ENCODE results near the gene PRKN.

The PRKN gene

DNA sequence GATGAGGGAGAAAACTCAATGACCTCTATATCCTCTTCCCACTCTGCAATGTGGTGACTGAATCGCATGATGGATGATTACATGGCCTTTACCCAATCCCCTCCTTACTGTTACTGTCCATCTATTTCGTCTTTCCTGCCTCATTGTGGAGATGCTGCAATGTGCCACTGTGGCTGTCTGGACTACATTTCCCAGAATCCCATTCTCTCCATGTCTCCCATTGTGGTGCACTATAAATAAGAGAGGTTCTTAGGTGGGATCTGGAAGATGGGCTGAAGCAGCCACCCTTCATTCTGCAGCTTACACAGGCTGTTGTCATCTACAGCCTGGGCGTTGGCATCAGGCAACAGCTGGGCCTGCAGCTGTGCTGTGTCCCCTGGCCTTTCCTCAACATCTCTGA lies 233.6 kb downstream of the PRKN start:
- no peaks in the 10 kb centered on the region; the same call in 1 of the 2 replicates for H3K4me1 ChIP-seq (ENCODE audit: control insufficient read depth, insufficient read depth, low read length)
- no peak overlapping the region for H3K27ac ChIP-seq (ENCODE audit: low read depth, low read length)
- H3K27me3 ChIP-seq (ENCODE audit: control insufficient read depth, insufficient read depth, low read length), result no peaks in the 10 kb centered on the region
- H3K9me3 ChIP-seq (ENCODE audit: control insufficient read depth, insufficient read depth, low read depth, low read length), result no peaks in the 10 kb centered on the region
- no peak overlapping the region for H3K4me3 ChIP-seq (ENCODE audit: low read depth, low read length)
- H3K9ac ChIP-seq (ENCODE audit: low read length), result no peak overlapping the region
- H3K36me3 ChIP-seq (ENCODE audit: control insufficient read depth, insufficient read depth, low read length), result no peaks in the 10 kb centered on the region

DNA sequence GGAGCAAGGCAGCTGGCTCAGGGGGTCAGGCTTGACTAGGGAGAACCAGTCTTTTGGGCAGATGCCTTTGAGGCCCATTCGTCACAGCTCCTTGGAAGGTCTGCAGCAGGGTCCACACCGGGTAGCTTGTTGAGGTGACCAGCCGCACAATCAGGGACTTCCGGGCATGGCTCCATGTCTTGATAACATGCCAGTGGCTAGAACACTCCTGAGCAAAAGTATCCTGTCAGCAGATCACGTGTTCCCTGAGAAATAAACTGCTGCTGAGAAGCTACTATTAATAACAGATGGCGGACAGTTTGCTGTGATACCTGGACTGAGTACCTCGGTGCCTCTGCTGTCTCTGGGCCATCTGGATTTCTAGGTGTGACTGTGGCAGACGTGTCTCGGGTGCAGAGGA lies 235.9 kb downstream of the PRKN start:
- Histone ChIP-seq H3K9ac (ENCODE audit: low read length) (no peak overlapping the region), H3K36me3 (ENCODE audit: control insufficient read depth, insufficient read depth, low read length) (no peaks in the 10 kb centered on the region), H3K4me3 (ENCODE audit: low read depth, low read length) (no peak overlapping the region), H3K27me3 (ENCODE audit: control insufficient read depth, insufficient read depth, low read length) (no peaks in the 10 kb centered on the region), H3K4me1 (ENCODE audit: control insufficient read depth, insufficient read depth, low read length) (no peaks in the 10 kb centered on the region; the same call in 1 of the 2 replicates), H3K27ac (ENCODE audit: low read depth, low read length) (no peak overlapping the region), H3K9me3 (ENCODE audit: control insufficient read depth, insufficient read depth, low read depth, low read length) (peaks cover 3% of the 10 kb centered on the region; the same call in 1 of the 2 replicates)

DNA sequence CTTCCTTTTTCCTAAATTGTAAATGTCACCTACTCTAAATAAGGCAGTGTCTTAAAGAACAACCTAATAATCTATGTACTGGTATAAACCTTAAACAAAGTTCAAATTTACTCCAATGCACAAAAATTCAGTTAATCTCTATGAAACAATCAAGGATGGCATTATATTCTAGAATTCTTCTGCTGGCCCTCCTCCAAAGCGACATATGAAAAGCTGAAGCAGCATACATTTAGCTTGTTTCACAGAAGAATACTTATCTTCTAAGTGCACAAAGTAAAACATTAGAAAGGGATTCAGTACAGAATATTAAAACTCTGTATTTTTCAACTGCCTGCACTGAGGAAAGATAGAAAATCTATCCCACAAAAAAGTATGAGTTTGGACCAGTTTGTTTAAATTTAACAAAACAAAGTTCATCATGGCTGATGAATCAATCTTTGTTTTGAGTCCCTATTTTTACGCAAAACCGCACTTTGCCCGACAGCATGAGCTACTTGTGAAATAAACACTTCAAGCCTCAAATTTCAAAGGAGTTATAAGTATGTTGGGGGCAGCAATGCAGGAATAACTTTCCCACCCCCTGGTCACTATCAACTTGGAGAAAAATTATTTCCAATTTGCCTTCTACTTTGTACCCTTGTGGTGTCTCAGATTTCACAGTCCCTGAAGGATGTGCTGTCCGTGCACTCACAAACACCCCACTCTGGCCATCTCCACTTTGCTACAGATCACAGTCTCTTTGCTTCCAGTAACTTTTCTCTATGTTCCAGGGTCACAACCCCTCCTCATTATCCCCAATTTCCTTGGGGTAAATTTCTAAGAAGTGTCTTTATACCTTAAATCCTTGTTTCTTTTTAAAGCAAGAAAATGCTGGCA lies 238.2 kb downstream of the PRKN start:
- Histone ChIP-seq H3K4me1 (ENCODE audit: control insufficient read depth, insufficient read depth, low read length) (no peaks in the 10 kb centered on the region; the same call in 1 of the 2 replicates), H3K27ac (ENCODE audit: low read depth, low read length) (no peak overlapping the region), H3K36me3 (ENCODE audit: control insufficient read depth, insufficient read depth, low read length) (no peaks in the 10 kb centered on the region), H3K27me3 (ENCODE audit: control insufficient read depth, insufficient read depth, low read length) (no peaks in the 10 kb centered on the region), H3K9ac (ENCODE audit: low read length) (no peak overlapping the region), H3K9me3 (ENCODE audit: control insufficient read depth, insufficient read depth, low read depth, low read length) (peaks cover 3% of the 10 kb centered on the region; the same call in 1 of the 2 replicates), H3K4me3 (ENCODE audit: low read depth, low read length) (no peak overlapping the region)

DNA sequence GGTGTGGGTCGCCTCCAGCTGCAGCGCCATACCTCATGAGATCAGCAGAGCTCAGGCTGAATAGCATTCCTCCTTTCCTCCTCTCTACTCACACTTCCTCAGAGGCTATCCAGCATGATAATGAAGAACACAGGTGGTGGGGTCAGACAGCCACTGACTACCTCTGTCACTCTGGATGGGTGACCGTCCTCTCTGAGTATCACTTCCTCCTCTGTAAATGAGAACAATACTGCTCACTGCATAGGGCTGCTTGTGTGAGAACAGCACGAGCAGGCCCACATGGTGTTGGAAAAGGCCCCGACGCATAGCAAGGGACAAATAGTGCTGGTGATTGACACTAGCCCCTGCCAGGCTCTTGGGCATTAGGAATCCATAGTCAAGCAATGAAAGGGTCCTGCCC lies 239.1 kb downstream of the PRKN start:
- Histone ChIP-seq H3K9me3 (ENCODE audit: control insufficient read depth, insufficient read depth, low read depth, low read length) (peaks cover 3% of the 10 kb centered on the region; the same call in 1 of the 2 replicates), H3K4me3 (ENCODE audit: low read depth, low read length) (no peak overlapping the region), H3K4me1 (ENCODE audit: control insufficient read depth, insufficient read depth, low read length) (no peaks in the 10 kb centered on the region; the same call in 1 of the 2 replicates), H3K27me3 (ENCODE audit: control insufficient read depth, insufficient read depth, low read length) (no peaks in the 10 kb centered on the region), H3K9ac (ENCODE audit: low read length) (no peak overlapping the region), H3K36me3 (ENCODE audit: control insufficient read depth, insufficient read depth, low read length) (no peaks in the 10 kb centered on the region), H3K27ac (ENCODE audit: low read depth, low read length) (no peak overlapping the region)

DNA sequence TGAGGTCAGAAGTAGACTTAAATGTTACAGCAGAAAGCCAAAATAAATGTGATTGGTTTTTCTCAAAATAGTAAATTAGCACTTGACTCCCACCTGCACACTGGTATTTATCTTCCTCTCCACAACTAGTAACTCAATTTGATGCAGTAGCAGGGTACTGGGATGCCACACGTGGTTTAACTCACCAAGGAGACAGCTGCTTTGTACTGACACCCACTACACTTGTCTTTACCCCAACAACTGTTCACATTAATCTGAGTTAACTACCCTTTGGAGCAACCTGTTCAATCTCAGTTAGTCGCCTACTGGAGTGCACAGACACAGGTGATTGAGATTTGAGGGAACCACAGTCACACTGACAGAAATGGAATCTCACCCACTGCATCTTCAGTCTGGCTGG lies 242.1 kb downstream of the PRKN start:
- H3K9ac ChIP-seq (ENCODE audit: low read length), result no peak overlapping the region
- no peaks in the 10 kb centered on the region; the same call in 1 of the 2 replicates for H3K4me1 ChIP-seq (ENCODE audit: control insufficient read depth, insufficient read depth, low read length)
- H3K27ac ChIP-seq (ENCODE audit: low read depth, low read length), result no peak overlapping the region
- no peak overlapping the region for H3K4me3 ChIP-seq (ENCODE audit: low read depth, low read length)
- no peaks in the 10 kb centered on the region for H3K27me3 ChIP-seq (ENCODE audit: control insufficient read depth, insufficient read depth, low read length)
- H3K9me3 ChIP-seq (ENCODE audit: control insufficient read depth, insufficient read depth, low read depth, low read length), result peaks cover 3% of the 10 kb centered on the region; the same call in 1 of the 2 replicates
- no peaks in the 10 kb centered on the region for H3K36me3 ChIP-seq (ENCODE audit: control insufficient read depth, insufficient read depth, low read length)

DNA sequence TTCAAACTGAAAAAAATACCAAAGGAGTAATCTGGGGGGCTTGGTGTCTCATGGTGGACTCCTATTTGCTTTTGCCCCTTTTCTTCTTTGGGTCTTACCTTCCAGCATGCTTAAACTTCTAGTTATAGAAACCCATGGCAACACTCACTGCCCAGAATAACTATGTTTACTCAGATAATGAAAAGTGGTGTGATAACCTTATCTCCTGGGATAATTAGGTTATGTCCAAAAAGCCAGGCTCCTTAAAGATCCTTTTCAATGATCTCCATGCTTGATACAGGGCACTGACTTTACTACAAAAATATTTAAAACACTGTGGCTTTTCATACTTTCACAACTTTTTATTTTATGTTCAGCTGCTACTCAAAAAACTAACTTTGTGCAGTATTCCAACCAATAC lies 245.6 kb downstream of the PRKN start:
- Histone ChIP-seq H3K9me3 (ENCODE audit: control insufficient read depth, insufficient read depth, low read depth, low read length) (no peaks in the 10 kb centered on the region), H3K9ac (ENCODE audit: low read length) (no peak overlapping the region), H3K27me3 (ENCODE audit: control insufficient read depth, insufficient read depth, low read length) (no peaks in the 10 kb centered on the region), H3K36me3 (ENCODE audit: control insufficient read depth, insufficient read depth, low read length) (no peaks in the 10 kb centered on the region), H3K27ac (ENCODE audit: low read depth, low read length) (no peak overlapping the region), H3K4me1 (ENCODE audit: control insufficient read depth, insufficient read depth, low read length) (no peaks in the 10 kb centered on the region), H3K4me3 (ENCODE audit: low read depth, low read length) (no peak overlapping the region)

DNA sequence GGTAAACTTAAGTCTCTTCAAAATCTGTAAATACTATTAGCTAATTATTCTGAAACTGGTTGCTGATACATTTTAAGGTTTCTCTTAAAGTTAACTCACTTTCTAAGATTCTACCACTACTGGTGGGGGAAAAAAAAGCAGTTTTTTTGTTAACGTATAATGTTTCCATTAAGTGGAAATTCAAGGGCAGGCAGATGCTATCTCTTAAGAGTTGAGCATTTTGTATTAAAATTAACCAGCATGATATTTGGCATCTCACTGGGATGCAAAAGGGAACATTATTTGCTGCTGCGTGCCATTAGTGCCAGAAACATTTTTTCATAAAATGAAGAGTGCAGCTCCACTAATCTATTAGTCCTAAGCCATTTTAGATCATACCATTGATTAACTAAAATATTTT lies 246.2 kb downstream of the PRKN start:
- Histone ChIP-seq H3K27me3 (ENCODE audit: control insufficient read depth, insufficient read depth, low read length) (no peaks in the 10 kb centered on the region), H3K9ac (ENCODE audit: low read length) (no peak overlapping the region), H3K36me3 (ENCODE audit: control insufficient read depth, insufficient read depth, low read length) (no peaks in the 10 kb centered on the region), H3K4me3 (ENCODE audit: low read depth, low read length) (no peak overlapping the region), H3K4me1 (ENCODE audit: control insufficient read depth, insufficient read depth, low read length) (no peaks in the 10 kb centered on the region), H3K27ac (ENCODE audit: low read depth, low read length) (no peak overlapping the region), H3K9me3 (ENCODE audit: control insufficient read depth, insufficient read depth, low read depth, low read length) (no peaks in the 10 kb centered on the region)

DNA sequence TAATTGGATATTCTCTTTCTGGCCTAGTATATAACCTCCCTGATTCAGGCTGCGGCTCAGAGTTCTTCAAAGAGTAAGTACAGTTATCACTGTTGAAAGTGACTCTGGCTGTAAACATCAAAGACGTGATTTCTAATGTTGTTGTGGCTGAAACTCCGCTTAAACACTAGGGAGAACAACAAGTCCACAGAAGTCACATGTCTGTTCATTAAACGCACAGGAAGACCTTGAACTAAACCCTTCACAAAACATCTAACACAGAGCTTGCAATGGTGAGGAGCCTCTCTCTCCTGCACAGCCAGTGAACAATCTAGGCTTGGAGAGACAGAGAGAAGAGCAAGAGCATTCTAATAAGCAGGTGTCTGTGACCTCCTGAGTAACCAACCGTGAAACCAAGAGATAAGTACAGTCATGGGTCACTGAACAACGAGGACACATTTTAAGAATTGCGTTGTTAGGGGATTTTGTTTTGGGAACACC lies 249.3 kb downstream of the PRKN start:
- no peaks in the 10 kb centered on the region for H3K36me3 ChIP-seq (ENCODE audit: control insufficient read depth, insufficient read depth, low read length)
- no peaks in the 10 kb centered on the region for H3K4me1 ChIP-seq (ENCODE audit: control insufficient read depth, insufficient read depth, low read length)
- no peak overlapping the region for H3K4me3 ChIP-seq (ENCODE audit: low read depth, low read length)
- H3K27ac ChIP-seq (ENCODE audit: low read depth, low read length), result no peak overlapping the region
- H3K9me3 ChIP-seq (ENCODE audit: control insufficient read depth, insufficient read depth, low read depth, low read length), result no peaks in the 10 kb centered on the region
- H3K9ac ChIP-seq (ENCODE audit: low read length), result no peak overlapping the region
- H3K27me3 ChIP-seq (ENCODE audit: control insufficient read depth, insufficient read depth, low read length), result no peaks in the 10 kb centered on the region

DNA sequence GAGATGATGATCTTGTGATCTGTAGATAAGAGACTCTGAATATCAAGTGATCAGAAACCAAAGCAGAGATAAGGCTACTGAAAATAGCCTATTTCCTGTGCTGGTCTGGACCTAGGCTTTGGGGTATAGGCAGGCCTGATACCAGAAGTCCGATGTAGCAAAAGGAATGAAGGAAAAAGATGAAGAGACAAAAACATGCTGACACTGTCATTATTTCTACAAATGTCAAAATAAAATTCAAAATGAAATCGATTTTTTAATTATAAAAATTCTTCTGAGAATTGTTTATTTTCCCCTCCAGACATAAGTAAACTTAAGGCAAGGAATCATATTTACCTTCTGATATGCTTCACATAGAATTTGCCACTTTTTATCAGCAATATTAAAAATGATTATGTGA lies 252.8 kb downstream of the PRKN start:
- H3K9me3 ChIP-seq (ENCODE audit: control insufficient read depth, insufficient read depth, low read depth, low read length), result no peaks in the 10 kb centered on the region
- no peaks in the 10 kb centered on the region for H3K4me1 ChIP-seq (ENCODE audit: control insufficient read depth, insufficient read depth, low read length)

DNA sequence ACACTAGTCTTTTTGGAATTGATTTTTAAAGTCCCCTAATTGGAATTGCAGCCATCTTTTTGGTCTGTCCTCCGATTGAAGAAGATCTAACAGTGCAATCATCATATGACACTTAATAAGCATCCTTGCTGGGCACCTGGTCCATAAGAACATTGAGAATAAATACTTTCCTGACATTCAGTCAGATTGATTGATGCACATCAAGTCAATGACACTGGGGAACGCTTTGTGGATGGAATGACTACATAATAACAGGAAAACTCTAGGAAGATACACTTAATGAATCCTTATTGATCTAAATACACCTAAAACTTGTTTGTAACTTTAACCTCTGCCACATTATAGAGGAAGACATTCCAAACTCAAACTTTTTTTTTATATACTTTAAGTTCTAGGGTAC lies 255.7 kb downstream of the PRKN start:
- Histone ChIP-seq H3K27ac (ENCODE audit: low read depth, low read length) (no peak overlapping the region), H3K4me3 (ENCODE audit: low read depth, low read length) (no peak overlapping the region), H3K27me3 (ENCODE audit: control insufficient read depth, insufficient read depth, low read length) (no peaks in the 10 kb centered on the region), H3K9me3 (ENCODE audit: control insufficient read depth, insufficient read depth, low read depth, low read length) (no peaks in the 10 kb centered on the region), H3K9ac (ENCODE audit: low read length) (no peak overlapping the region), H3K36me3 (ENCODE audit: control insufficient read depth, insufficient read depth, low read length) (no peaks in the 10 kb centered on the region), H3K4me1 (ENCODE audit: control insufficient read depth, insufficient read depth, low read length) (peaks cover 4% of the 10 kb centered on the region; the same call in 1 of the 2 replicates)

More for the DNA sequence above, 252.8 kb downstream of the PRKN start:
- no peak overlapping the region for H3K27ac ChIP-seq (ENCODE audit: low read depth, low read length)
- no peaks in the 10 kb centered on the region for H3K27me3 ChIP-seq (ENCODE audit: control insufficient read depth, insufficient read depth, low read length)
- H3K36me3 ChIP-seq (ENCODE audit: control insufficient read depth, insufficient read depth, low read length), result no peaks in the 10 kb centered on the region
- no peak overlapping the region for H3K4me3 ChIP-seq (ENCODE audit: low read depth, low read length)
- H3K9ac ChIP-seq (ENCODE audit: low read length), result no peak overlapping the region

DNA sequence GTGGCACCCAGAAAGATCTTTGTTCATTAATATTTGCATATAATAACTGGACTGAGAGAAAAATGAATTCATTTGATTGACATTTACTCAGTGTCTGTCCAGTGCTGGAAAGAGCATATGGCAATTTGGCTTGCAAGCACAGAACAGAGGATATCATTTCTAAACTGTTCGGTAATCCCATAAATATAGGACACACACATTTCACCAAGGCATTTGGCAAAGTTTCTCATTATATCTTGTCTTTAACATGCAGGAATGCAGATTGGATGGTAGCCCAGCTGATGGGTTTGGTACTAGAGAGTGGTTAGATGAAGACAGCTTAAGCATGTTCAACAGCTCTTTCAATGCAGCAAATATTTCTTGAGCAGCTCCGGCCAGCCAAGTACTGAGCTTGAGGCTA lies 259.2 kb downstream of the PRKN start:
- Histone ChIP-seq H3K4me3 (ENCODE audit: low read depth, low read length) (no peak overlapping the region), H3K4me1 (ENCODE audit: control insufficient read depth, insufficient read depth, low read length) (peaks cover 4% of the 10 kb centered on the region; the same call in 1 of the 2 replicates), H3K36me3 (ENCODE audit: control insufficient read depth, insufficient read depth, low read length) (no peaks in the 10 kb centered on the region), H3K27ac (ENCODE audit: low read depth, low read length) (no peak overlapping the region), H3K9me3 (ENCODE audit: control insufficient read depth, insufficient read depth, low read depth, low read length) (no peaks in the 10 kb centered on the region), H3K27me3 (ENCODE audit: control insufficient read depth, insufficient read depth, low read length) (no peaks in the 10 kb centered on the region), H3K9ac (ENCODE audit: low read length) (no peak overlapping the region)

All from HUES6 (cell line).